Liver (tissue), 10 donors: Measurements from ENCODE around the gene CA6. TPM values are rescaled to one million over a fixed set of nuclear protein-coding genes. Genes with fewer than 3 reads are reported as not detected.

ENCODE experiments used
- DNase-seq: peaks from one replicate; pipeline ENCODE4 v3.0.0-alpha.2; 2017; ENCODE audit warnings: low spot score
- H3K27ac ChIP-seq, 2 donors: one replicate each; pipeline ENCODE4 v1.7.0; 2013; ENCODE audit warnings: inconsistent platforms in 2 of 2, low read length in 2 of 2, control low read depth in 1 of 2, low read depth in 1 of 2, mild to moderate bottlenecking in 1 of 2
- H3K27me3 ChIP-seq, 4 donors: one replicate each; pipeline versions ENCODE4 v1.6.1 to v1.7.0; 2013; ENCODE audit warnings: low read length in 3 of 4, inconsistent platforms in 1 of 4, mild to moderate bottlenecking in 1 of 4, moderate library complexity in 1 of 4; ENCODE audit not compliant: control insufficient read depth in 4 of 4, insufficient read depth in 4 of 4
- H3K36me3 ChIP-seq, 4 donors: one replicate each; pipeline versions ENCODE4 v1.6.1 to v1.7.0; 2013; ENCODE audit warnings: low read length in 3 of 4, mild to moderate bottlenecking in 3 of 4, low read depth in 1 of 4, moderate library complexity in 1 of 4; ENCODE audit not compliant: control insufficient read depth in 4 of 4, insufficient read depth in 3 of 4
- H3K4me1 ChIP-seq, 4 donors: one replicate each; pipeline versions ENCODE4 v1.6.1 to v1.7.0; 2013; ENCODE audit warnings: low read length in 3 of 4, mild to moderate bottlenecking in 3 of 4, moderate library complexity in 1 of 4; ENCODE audit not compliant: control insufficient read depth in 4 of 4, insufficient read depth in 4 of 4
- H3K4me3 ChIP-seq, 3 donors: one replicate each; pipeline versions ENCODE4 v1.6.1 to v1.7.0; 2013; ENCODE audit warnings: low read length in 3 of 3, control low read depth in 1 of 3, low read depth in 1 of 3, mild to moderate bottlenecking in 1 of 3
- H3K9ac ChIP-seq, 2 donors: one replicate each; pipeline ENCODE4 v1.7.0; 2013; ENCODE audit warnings: low read length in 2 of 2, mild to moderate bottlenecking in 2 of 2, moderate library complexity in 2 of 2, control low read depth in 1 of 2, low read depth in 1 of 2
- H3K9me3 ChIP-seq, 4 donors: one replicate each; pipeline versions ENCODE4 v1.6.1 to v1.7.0; 2013; ENCODE audit warnings: low read length in 3 of 4; ENCODE audit not compliant: control insufficient read depth in 4 of 4
- EGR1 ChIP-seq, 2 donors: IDR thresholded peaks; 2 replicates each; pipeline ENCODE4 v1.6.1; 2016 to 2018; ENCODE audit warnings: antibody characterized with exemption in 2 of 2, low read depth in 2 of 2
- FOXA1 ChIP-seq: IDR thresholded peaks from 2 replicates; pipeline ENCODE4 v1.6.1; 2016; ENCODE audit warnings: antibody characterized with exemption
- GABPA ChIP-seq, 2 donors: IDR thresholded peaks in 1 of 2; conservative IDR thresholded peaks in 1 of 2; 2 replicates each; pipeline ENCODE4 v1.6.1; 2016; ENCODE audit warnings: antibody characterized with exemption in 2 of 2, mild to moderate bottlenecking in 1 of 2, moderate library complexity in 1 of 2
- HNF4A ChIP-seq, 2 donors: conservative IDR thresholded peaks; 2 replicates each; pipeline ENCODE4 v1.6.1; 2016; ENCODE audit warnings: antibody characterized with exemption in 2 of 2, mild to moderate bottlenecking in 2 of 2
- HNF4G ChIP-seq: IDR thresholded peaks from 2 replicates; pipeline ENCODE4 v1.6.1; 2016; ENCODE audit warnings: antibody characterized with exemption
- NR2F2 ChIP-seq: IDR thresholded peaks from 2 replicates; pipeline ENCODE4 v1.6.1; 2016; ENCODE audit warnings: antibody characterized with exemption
- RAD21 ChIP-seq, 2 donors: IDR thresholded peaks; 2 replicates each; pipeline ENCODE4 v1.6.1; 2016; ENCODE audit warnings: antibody characterized with exemption in 2 of 2, mild to moderate bottlenecking in 2 of 2
- RXRA ChIP-seq, 2 donors: IDR thresholded peaks; 2 replicates each; pipeline ENCODE4 v1.6.1; 2017 to 2018; ENCODE audit warnings: antibody characterized with exemption in 2 of 2, mild to moderate bottlenecking in 1 of 2
- TAF1 ChIP-seq: conservative IDR thresholded peaks from 2 replicates; pipeline ENCODE4 v1.6.1; 2016; ENCODE audit warnings: antibody characterized with exemption, mild to moderate bottlenecking
- YY1 ChIP-seq: IDR thresholded peaks from 2 replicates; pipeline ENCODE4 v1.6.1; 2016; ENCODE audit warnings: antibody characterized with exemption, mild to moderate bottlenecking
- WGBS: extraction: QIAGEN DNeasy Blood & Tissue Kit; methylation state at CpG from one replicate; pipeline ENCODE4 v1.1.7; 2013; 5-methylcytosine and 5-hydroxymethylcytosine counted together
- polyA plus RNA-seq, 2 donors: library from polyadenylated mRNA; stranded (reverse) in 1 of 2; unstranded in 1 of 2; fragments of 200-250 nt in 1 of 2; fragments of >200 nt in 1 of 2; fragmentation: Nextera tagmentation in 1 of 2; extraction: Ambion mirVana in 1 of 2; gene quantifications; one replicate each; pipeline versions ENCODE4 v1.2.1 to v1.2.3, GENCODE V29; 2013 to 2015
- small RNA-seq: library from RNA; depleted of rRNA; stranded (forward); fragments of <200 nt; gene quantifications from one replicate; pipeline ENCODE3, GENCODE V24; 2014
- total RNA-seq, 2 donors: library from RNA; depleted of rRNA; stranded (reverse); fragments of >200 nt; gene quantifications; one replicate each; pipeline ENCODE4 v1.2.3, GENCODE V29; 2014
- TF ChIP-seq, protein P1 (sequence below): IDR thresholded peaks from 2 replicates; pipeline ENCODE4 v1.6.1; 2016; ENCODE audit warnings: antibody characterized with exemption
- TF ChIP-seq, protein P2 (sequence below): IDR thresholded peaks from 2 replicates; pipeline ENCODE4 v1.6.1; 2016; ENCODE audit warnings: antibody characterized with exemption, mild to moderate bottlenecking
- TF ChIP-seq, protein P3 (sequence below): fragments of 150-350 bp; IDR thresholded peaks from 2 replicates; pipeline ENCODE4 v1.5.1; 2017; ENCODE audit warnings: improper control_type of control experiment, low read depth, low read length; ENCODE audit not compliant: missing input control
- TF ChIP-seq, protein P4 (sequence below): IDR thresholded peaks from 2 replicates; pipeline ENCODE4 v1.6.1; 2016; ENCODE audit warnings: antibody characterized with exemption
- donor health status: healthy.
- donor health status: healthy.
- donor health status: healthy.
- donor health status: healthy.
- donor health status: healthy.

The CA6 gene
- total and polyA plus RNA-seq, 4 donors, result not detected

DNA sequence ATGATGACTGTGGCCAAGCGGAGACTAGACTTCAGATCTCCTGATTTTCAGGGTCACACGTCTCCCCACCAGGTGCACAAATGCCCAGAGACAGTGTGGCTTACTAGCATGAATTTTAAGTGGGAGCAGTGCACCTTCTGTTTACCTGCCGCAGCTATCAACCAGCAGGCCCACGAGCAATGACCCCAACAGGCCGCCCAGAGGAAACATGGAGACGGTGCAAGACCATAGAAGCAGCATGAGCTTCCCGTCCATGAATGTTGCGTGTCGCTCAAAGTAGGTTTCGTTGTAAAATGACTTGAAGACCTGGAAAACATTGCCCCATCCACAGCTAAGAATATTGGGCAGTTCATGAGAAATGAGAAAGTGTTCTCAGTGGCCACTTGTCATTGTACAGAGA lies 77.1 kb downstream of the CA6 start:
- Histone ChIP-seq H3K4me1 (no peaks in the 10 kb centered on the region), H3K27ac (no peak overlapping the region), H3K9ac (no peak overlapping the region), H3K36me3 (no peaks in the 10 kb centered on the region), H3K27me3 (no peaks in the 10 kb centered on the region), H3K4me3 (no peak overlapping the region), H3K9me3 (no peaks in the 10 kb centered on the region)
- 98% methylated on average over 10 of the region's 10 CpGs for WGBS
- TF ChIP-seq, protein P1, sequence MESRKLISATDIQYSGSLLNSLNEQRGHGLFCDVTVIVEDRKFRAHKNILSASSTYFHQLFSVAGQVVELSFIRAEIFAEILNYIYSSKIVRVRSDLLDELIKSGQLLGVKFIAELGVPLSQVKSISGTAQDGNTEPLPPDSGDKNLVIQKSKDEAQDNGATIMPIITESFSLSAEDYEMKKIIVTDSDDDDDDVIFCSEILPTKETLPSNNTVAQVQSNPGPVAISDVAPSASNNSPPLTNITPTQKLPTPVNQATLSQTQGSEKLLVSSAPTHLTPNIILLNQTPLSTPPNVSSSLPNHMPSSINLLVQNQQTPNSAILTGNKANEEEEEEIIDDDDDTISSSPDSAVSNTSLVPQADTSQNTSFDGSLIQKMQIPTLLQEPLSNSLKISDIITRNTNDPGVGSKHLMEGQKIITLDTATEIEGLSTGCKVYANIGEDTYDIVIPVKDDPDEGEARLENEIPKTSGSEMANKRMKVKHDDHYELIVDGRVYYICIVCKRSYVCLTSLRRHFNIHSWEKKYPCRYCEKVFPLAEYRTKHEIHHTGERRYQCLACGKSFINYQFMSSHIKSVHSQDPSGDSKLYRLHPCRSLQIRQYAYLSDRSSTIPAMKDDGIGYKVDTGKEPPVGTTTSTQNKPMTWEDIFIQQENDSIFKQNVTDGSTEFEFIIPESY, result no peak
- TF ChIP-seq, protein P2, sequence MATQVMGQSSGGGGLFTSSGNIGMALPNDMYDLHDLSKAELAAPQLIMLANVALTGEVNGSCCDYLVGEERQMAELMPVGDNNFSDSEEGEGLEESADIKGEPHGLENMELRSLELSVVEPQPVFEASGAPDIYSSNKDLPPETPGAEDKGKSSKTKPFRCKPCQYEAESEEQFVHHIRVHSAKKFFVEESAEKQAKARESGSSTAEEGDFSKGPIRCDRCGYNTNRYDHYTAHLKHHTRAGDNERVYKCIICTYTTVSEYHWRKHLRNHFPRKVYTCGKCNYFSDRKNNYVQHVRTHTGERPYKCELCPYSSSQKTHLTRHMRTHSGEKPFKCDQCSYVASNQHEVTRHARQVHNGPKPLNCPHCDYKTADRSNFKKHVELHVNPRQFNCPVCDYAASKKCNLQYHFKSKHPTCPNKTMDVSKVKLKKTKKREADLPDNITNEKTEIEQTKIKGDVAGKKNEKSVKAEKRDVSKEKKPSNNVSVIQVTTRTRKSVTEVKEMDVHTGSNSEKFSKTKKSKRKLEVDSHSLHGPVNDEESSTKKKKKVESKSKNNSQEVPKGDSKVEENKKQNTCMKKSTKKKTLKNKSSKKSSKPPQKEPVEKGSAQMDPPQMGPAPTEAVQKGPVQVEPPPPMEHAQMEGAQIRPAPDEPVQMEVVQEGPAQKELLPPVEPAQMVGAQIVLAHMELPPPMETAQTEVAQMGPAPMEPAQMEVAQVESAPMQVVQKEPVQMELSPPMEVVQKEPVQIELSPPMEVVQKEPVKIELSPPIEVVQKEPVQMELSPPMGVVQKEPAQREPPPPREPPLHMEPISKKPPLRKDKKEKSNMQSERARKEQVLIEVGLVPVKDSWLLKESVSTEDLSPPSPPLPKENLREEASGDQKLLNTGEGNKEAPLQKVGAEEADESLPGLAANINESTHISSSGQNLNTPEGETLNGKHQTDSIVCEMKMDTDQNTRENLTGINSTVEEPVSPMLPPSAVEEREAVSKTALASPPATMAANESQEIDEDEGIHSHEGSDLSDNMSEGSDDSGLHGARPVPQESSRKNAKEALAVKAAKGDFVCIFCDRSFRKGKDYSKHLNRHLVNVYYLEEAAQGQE, result no peak
- TF ChIP-seq, protein P3, sequence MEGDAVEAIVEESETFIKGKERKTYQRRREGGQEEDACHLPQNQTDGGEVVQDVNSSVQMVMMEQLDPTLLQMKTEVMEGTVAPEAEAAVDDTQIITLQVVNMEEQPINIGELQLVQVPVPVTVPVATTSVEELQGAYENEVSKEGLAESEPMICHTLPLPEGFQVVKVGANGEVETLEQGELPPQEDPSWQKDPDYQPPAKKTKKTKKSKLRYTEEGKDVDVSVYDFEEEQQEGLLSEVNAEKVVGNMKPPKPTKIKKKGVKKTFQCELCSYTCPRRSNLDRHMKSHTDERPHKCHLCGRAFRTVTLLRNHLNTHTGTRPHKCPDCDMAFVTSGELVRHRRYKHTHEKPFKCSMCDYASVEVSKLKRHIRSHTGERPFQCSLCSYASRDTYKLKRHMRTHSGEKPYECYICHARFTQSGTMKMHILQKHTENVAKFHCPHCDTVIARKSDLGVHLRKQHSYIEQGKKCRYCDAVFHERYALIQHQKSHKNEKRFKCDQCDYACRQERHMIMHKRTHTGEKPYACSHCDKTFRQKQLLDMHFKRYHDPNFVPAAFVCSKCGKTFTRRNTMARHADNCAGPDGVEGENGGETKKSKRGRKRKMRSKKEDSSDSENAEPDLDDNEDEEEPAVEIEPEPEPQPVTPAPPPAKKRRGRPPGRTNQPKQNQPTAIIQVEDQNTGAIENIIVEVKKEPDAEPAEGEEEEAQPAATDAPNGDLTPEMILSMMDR, result no peak
- TF ChIP-seq GABPA (IDR thresholded peaks at IDR 0.05 in 1 of 2, conservative IDR thresholded peaks at IDR 0.05 in 1 of 2) (no peak), RXRA (IDR thresholded peaks at IDR 0.05) (no peak), FOXA1 (no peak), TAF1 (no peak), HNF4A (conservative IDR thresholded peaks at IDR 0.05) (no peak), EGR1 (IDR thresholded peaks at IDR 0.05; ENCODE audit: low read depth in 2 of 2) (no peak), NR2F2 (no peak), RAD21 (IDR thresholded peaks at IDR 0.05) (no peak), HNF4G (no peak), YY1 (no peak)
- TF ChIP-seq, protein P4, sequence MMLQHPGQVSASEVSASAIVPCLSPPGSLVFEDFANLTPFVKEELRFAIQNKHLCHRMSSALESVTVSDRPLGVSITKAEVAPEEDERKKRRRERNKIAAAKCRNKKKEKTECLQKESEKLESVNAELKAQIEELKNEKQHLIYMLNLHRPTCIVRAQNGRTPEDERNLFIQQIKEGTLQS, result no peak
- DNase-seq, result no peak

Small RNA genes lying within 50 kb of the gene (small RNA-seq; reads per million reads assigned to genes)
- not detected for gene AL139415.2
- gene RN7SL451P, result not detected

Other genes with a start within 250 kb of the CA6 start
- gene RERE, start 128.2 kb upstream of the CA6 start, total RNA-seq, result 10 to 100 TPM; 37.1 to 49.1 TPM
- gene RERE, start 128.2 kb upstream of the CA6 start, polyA plus RNA-seq, result 10 to 100 TPM in 1 of 2 donors, 1 to 10 TPM in 1; 9.8 to 12.6 TPM
- gene ENO1, start 67.2 kb upstream of the CA6 start, total RNA-seq, result 100 to 1,000 TPM; 270 to 394 TPM
- 100 to 1,000 TPM; 365 to 499 TPM for gene ENO1, start 67.2 kb upstream of the CA6 start, polyA plus RNA-seq
- gene SLC2A7, start 80.6 kb downstream of the CA6 start, total RNA-seq, result not detected
- not detected for gene SLC2A7, start 80.6 kb downstream of the CA6 start, polyA plus RNA-seq
- 1 to 10 TPM in 1 of 2 donors, under 1 TPM in 1; 0.08 to 1.6 TPM for gene SLC2A5, start 123.8 kb downstream of the CA6 start, total RNA-seq
- gene SLC2A5, start 123.8 kb downstream of the CA6 start, polyA plus RNA-seq, result under 1 TPM; 0.07 to 0.18 TPM
- gene GPR157, start 183.2 kb downstream of the CA6 start, total RNA-seq, result 1 to 10 TPM; 1.3 to 7.0 TPM
- gene GPR157, start 183.2 kb downstream of the CA6 start, polyA plus RNA-seq, result 1 to 10 TPM; 2.1 to 2.4 TPM